Measurements from ENCODE around the gene PEX7.
"Not testable (repeated sequence)": the region's sequence is repeated elsewhere in the genome, so short reads cannot be mapped to it uniquely, and the experiment has no call there.

PEX7 gene

DNA sequence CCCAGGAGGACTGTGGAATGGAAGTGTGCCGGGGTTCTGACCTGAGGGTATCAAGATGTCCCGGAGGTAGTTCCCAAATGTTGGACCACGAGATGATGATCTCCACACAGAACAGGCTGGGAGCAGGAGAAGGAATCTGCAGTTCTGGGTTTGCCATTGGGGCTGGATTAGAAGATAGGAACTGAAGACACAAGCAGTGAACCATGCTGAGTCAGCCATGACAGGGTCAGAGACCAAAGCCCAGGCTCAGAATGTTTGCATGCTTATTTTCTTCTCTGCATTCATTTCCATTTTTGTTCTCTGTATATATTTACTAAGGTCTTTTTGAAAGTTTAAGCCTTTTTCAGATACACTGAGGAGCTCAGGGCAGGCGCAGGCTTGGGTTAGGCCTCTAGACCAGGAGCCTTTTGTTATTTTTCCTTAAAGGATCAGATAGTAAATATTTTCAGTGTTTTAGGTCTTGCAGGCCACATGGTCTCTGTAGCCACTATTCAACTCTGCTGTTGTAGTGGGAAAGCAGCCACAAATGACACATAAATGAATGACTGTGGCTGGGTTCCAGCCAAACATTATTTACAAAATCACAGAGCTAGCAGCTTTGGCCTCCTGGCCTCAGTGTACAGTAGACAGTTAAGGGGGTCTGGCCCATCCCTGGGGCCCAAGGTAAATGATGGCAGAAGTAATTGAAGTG is 128.2 kb downstream of the PEX7 start:
- DNase-seq (ENCODE audit: low read depth in 2 of 2), result no peak

DNA sequence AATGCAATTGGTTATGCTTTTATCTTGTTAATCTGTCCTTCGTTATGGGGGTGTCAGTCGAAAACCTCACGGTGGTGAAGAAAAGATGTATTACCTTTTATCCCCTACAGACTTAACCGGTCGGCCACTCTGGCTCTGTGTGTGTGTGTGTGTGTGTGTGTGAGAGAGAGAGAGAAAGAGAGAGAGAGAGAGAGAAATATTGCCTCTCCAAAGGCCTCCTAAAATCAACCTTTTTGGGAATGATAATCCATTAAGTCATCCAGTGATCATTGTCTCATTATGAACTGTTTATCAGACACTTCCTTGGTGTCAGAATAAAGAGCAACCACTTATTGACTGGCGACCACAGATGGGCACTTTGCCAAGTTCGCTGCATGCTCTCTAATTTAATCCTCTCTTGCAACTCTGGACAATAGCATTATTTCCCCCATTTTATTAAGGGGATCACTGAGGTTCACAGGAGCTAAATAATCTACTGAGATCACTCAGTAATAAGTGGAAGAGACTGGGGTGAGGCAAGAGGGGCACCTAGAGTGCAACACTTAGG is 130.4 kb downstream of the PEX7 start:
- no peak for DNase-seq (ENCODE audit: low read depth in 2 of 2)

DNA sequence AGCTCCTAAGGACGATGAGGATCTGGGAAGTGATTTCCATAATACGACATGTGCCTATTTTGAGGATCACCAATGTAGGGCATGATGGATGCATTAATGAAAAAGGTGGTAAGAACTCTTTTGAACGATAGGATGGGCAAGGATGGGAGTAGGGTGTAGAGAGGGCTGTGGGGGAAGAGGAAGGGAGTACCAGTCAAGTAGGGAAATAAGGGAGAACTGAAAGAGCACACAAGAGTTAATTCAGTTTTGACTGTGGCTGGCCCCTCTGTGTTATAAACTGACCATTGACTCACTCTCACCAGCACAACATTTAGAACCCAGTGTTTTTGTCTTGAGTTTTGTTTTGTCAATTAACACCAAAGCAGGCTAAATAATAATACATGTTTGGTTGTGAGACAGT is 132.7 kb downstream of the PEX7 start:
- no peak for DNase-seq (ENCODE audit: low read depth in 2 of 2)

DNA sequence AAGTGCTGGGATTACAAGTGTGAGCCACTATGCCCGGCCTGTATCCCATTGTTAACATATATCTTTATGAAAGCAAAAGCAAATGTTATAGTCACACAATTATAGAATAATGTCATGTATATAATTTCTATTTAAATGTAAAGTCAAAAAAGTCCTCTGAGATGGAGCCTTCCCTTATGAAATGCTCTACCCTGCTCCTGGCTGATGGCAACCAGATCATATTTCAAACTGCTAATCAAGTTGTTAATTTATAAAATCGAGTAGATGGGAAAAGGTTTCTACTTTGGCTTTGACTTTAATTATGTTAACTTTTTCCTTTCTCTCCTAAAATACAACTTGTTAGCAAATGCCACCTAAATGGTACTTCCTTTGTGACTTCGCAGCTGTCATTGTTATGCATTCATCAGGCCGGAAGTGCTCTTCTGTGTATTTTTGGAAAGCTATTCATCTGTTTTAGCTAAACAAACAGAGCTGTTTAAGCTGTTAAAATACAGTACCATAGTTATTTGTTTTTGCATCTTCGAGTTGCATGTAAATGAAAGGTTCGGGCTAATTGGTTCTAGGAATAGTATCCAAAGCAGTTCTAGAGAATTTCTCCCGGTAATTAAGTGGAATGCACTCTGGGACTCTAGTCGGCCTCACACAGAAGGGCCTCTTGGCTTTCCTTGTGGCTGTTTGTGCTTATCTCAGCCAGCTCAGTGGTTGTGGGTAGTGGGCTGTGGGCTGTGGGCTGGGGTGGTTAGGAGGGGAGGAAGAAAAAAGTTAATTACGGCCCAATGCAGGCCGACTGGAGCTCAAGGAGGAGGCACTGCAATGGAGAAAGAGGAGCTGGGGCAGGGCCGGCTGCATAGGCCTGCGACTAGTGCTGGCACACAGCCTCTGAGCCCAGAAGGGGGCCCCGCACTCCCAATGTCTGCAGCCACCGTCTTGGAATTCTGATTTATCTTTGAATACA is 134.5 kb downstream of the PEX7 start:
- no peak for DNase-seq (ENCODE audit: low read depth in 2 of 2)

DNA sequence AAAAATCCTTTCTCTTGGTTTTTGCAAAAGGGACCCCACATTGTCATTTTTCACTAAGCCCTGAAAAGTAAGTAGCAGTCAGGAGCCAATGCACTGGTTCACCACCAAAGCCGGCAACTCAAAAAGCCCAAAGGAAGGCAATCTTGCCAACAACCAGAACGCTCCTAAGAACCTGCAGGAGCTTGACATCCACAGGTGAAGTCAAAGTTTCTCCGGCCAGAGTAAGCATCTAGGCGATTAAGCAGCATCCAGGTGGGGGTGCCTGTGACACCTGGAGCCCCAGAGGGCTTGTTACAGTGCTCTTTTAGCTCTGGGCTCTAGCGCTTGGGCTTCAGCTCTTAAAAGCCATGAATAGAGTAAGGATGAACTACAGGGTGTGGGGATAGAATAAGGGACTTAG is 135.8 kb downstream of the PEX7 start:
- no peak for DNase-seq (ENCODE audit: low read depth in 2 of 2)

DNA sequence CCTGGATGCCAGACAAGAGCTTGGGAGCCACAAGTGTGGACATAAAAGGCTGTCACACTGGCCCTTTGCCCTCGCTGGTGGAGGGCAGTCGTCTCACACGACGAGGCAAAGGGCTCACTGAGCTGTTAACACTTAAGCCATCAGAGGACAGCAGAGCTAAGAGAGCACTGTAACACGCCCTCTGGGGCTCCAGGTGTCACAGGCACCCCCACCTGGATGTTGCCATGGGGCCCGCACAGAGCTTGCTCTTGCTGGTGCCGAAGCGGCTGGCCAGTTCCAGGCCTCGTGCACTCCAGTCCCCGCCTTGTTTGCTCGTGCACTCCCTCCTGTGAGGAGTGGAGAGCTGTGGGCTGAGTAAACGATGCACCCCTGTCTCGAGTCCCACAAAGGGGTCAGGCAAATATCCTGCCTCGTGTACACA is 137.1 kb downstream of the PEX7 start:
- DNase-seq (ENCODE audit: low read depth in 2 of 2), result no peak

DNA sequence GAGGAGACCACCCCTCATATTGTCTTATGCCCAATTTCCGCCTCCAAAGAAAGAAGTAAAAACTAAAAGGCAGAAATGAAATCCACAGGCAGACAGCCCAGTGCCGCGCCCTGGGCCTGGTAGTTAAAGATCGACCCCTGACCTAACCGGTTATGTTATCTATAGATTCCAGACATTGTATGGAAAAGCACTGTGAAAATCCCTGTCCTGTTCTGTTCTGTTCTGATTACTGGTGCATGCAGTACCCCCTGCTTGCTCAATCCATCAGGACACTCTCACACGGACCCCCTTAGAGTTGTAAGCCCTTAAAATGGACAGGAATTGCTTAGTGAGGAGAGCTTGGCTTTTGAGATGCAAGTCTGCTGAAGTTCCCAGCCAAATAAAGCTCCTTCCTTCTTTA is 137.5 kb downstream of the PEX7 start:
- DNase-seq (ENCODE audit: low read depth in 2 of 2), result not testable (repeated sequence)

DNA sequence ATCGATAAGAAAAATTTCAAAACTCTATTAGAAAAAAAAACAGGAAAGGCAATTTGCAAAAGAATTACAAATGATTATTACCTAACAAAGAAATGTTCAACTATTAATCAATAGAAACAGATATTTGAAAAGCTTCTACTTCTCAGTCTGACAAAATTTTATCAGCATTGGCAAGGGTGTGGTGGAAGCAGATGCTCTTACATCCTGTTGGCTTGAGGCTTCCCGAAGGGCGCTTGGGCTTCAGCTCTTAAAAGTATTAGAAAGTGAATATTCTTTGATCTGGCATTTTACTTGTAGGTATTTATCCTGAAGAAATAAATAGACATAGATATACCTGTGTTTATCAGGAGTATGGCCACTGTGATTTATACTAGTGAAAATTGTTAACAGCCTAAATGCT is 138.4 kb downstream of the PEX7 start:
- DNase-seq (ENCODE audit: low read depth in 2 of 2), result no peak

DNA sequence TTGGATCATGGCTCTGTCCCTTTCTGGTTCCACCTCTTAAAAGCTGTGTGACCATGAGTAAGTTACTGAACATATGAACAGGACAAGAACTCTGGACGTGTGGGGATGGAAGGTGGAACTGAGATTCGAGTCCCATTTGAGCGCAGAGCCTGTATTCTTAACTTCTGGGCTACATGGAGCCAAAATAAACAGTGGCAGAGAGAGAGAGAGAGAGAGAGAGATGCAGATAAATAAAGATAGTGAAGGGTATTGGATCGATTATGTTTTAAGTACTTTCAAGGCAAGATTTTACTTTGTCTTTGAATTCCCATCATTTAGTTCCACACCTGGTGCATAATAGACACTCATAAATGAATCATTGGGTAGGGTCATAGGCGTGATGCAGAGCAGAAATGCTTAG is 139.5 kb downstream of the PEX7 start:
- DNase-seq (ENCODE audit: low read depth in 2 of 2), result no peak

DNA sequence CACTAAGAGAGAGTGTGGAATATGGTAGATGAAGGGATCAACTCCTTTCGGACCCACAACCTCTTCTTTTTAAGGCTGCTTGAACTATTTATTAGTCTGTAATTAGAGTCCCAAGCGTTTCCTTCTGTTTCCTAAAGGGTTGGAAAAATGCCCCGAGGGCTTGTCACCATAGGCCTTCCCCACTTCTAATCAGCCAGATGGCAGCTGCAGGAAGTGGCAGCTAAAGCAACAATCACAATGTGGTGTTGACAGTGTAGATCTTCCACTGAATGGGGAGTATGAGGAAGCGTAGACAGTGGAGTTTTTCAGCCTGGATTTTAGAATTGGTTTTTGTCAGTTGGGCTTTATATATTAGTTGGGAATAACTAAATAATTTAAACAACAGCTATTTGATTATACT is 140.3 kb downstream of the PEX7 start:
- DNase-seq (ENCODE audit: low read depth in 2 of 2), result no peak

DNA sequence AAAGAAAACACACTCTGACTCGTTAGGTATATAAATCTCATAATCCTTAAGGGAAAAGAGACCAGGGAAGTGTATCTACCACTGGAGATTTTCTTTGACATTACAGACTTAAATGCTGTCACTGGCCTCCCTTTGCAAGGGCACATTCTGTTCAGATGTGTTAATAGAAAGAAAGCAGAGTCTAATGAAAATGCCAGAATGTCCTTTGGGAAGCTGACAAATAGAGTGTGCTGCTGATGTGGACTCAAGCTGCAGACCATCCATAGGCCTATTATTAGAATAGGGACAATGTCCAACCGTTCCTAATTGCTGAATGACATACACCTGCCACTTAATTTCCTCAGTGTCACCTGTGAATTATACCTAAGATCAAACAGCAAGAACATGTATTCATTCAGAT is 140.9 kb downstream of the PEX7 start:
- DNase-seq (ENCODE audit: low read depth in 2 of 2), result no peak

Measured in stimulated activated CD4-positive, alpha-beta T cell treated with anti-CD3 and anti-CD28 coated beads, Interleukin-1b, Interleukin-23, amount 100 ng/mL, for 4 hours (primary cell).